Activated B cell treated with CpG ODN at 0.5 μM for 24 hours (primary cell): ENCODE measurements around the gene SPESP1. TPM values are rescaled to one million over a fixed set of nuclear protein-coding genes. Genes with fewer than 3 reads are reported as not detected.

Experiments
- ATAC-seq: fragments of 200-7000 bp; cut with Tn5 transposase; one replicate; pipeline ENCODE4 v1.10.0; 2021; ENCODE audit warnings: low read depth, mild to moderate bottlenecking, moderate library complexity
- CTCF ChIA-PET: fragments of 350-600 bp; sonication (Branson Sonifier 250); formaldehyde crosslinking; loops from one replicate; lab custom pipeline; 2021; ENCODE audit warnings: antibody characterized with exemption; lab: Charles Lee
- POLR2A ChIA-PET: fragments of 350-600 bp; sonication (Branson Sonifier 250); formaldehyde crosslinking; loops from one replicate; lab custom pipeline; 2021; ENCODE audit warnings: antibody characterized with exemption; lab: Charles Lee
- DNase-seq: peaks from one replicate; pipeline ENCODE4 v3.0.0; 2022
- H3K27ac Mint-ChIP-seq: one replicate; pipeline ENCODE4 v1.8.0; 2020; ENCODE audit warnings: mixed read lengths
- H3K27me3 Mint-ChIP-seq: one replicate; pipeline ENCODE4 v1.8.0; 2021; ENCODE audit warnings: mixed read lengths
- H3K36me3 Mint-ChIP-seq: one replicate; pipeline ENCODE4 v1.8.0; 2021; ENCODE audit warnings: low read depth, mixed read lengths
- H3K4me1 Mint-ChIP-seq: one replicate; pipeline ENCODE4 v1.8.0; 2021; ENCODE audit warnings: mixed read lengths
- H3K4me3 Mint-ChIP-seq: one replicate; pipeline ENCODE4 v1.8.0; 2020; ENCODE audit warnings: mild to moderate bottlenecking, mixed read lengths
- H3K9me3 Mint-ChIP-seq: one replicate; pipeline ENCODE4 v1.8.0; 2020; ENCODE audit warnings: mixed read lengths
- CTCF ChIP-seq: fragments of 200-600 bp; IDR thresholded peaks from one replicate; pipeline ENCODE4 v1.8.0; 2022; ENCODE audit warnings: antibody characterized with exemption, mild to moderate bottlenecking
- intact Hi-C: fragments of 100-400 bp; cut with micrococcal nuclease; formaldehyde crosslinking; loops from one replicate; pipeline ENCODE4 v1.15.1; 2024
- total RNA-seq: library from RNA; stranded (reverse); gene quantifications from 2 replicates; pipeline ENCODE4 v1.2.3, GENCODE V29; 2022

SPESP1 gene
- total RNA-seq, 1 donor from 2014 or later: 0.78 TPM

- Mint-ChIP-seq H3K9me3 (no peaks in the 10 kb centered on the region), H3K4me1 (no peaks in the 10 kb centered on the region), H3K27ac (no peak overlapping the region), H3K27me3 (peaks cover 13% of the 10 kb centered on the region), H3K4me3 (no peak overlapping the region), H3K36me3 (no peaks in the 10 kb centered on the region)
- CTCF ChIA-PET: no interaction called here
- POLR2A ChIA-PET: no interaction called here
- no peak for ATAC-seq
- DNase-seq: no peak
- no peak for TF ChIP-seq CTCF
- intact Hi-C loops: no loop called here
Measured at GRCh38 chr15:68990231-68990991, 60.1 kb downstream of the SPESP1 start.

DNA sequence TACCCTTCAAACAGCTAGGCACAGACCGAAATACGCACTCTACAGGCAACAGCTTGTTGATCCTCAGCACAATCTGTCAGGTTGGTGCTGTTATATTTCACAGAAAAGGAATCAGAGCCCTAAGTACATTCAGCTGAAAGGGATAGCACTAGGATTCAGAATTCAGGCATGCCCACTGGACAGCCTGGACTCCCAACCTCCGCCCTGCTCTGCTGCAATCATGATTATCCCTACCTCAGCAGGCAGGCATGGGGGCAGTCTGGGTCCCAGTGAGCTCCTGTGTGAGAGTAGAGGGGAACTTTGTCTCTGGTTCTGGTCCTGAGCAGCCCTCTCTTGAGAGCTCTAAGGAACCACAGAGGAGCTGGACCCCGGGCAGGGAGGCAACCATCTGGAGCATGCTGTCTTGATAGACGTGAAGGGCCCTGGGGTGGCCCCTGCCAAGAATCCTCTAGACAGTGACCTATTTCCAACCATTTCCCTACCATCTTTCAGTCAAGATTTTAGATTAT, 60.7 kb downstream of the SPESP1 start:
- Mint-ChIP-seq H3K4me3 (no peak overlapping the region), H3K4me1 (no peaks in the 10 kb centered on the region), H3K36me3 (no peaks in the 10 kb centered on the region), H3K27me3 (peaks cover 13% of the 10 kb centered on the region), H3K27ac (no peak overlapping the region), H3K9me3 (no peaks in the 10 kb centered on the region)
- no peak for TF ChIP-seq CTCF
- DNase-seq: no peak
- intact Hi-C loops: no loop called here
- ChIA-PET CTCF (no interaction called here), POLR2A (no interaction called here)
- no peak for ATAC-seq

- ChIA-PET POLR2A (no interaction called here), CTCF (no interaction called here)
- Mint-ChIP-seq H3K27me3 (peaks cover 13% of the 10 kb centered on the region), H3K9me3 (no peaks in the 10 kb centered on the region), H3K4me1 (no peaks in the 10 kb centered on the region), H3K27ac (no peak overlapping the region), H3K36me3 (no peaks in the 10 kb centered on the region), H3K4me3 (no peak overlapping the region)
- TF ChIP-seq CTCF: no peak
- DNase-seq (no peak), ATAC-seq (no peak)
- intact Hi-C loops: no loop called here
Measured at GRCh38 chr15:68991723-68992122, 61.4 kb downstream of the SPESP1 start.

DNA sequence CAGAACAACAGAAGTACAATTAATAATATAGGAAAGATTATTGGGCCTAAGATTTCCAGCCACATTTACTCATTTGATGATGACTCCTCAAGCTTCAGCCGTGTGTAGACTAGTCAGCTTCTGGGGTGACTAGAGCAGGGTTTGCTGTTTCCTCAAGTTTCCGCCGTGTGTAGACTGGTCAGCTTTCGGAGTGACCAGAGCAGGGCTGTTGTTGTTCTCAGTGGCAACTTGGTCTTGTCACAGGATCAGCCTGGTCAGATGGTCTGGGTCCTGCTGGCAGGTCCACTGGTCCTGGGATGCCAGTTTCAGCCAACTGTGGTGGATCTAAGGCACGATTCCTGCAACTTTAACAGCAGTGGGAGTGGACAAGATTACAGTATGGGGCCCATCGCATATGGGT, 62.4 kb downstream of the SPESP1 start:
- TF ChIP-seq CTCF: no peak
- Mint-ChIP-seq H3K4me3 (no peak overlapping the region), H3K27me3 (peaks cover 13% of the 10 kb centered on the region), H3K27ac (no peak overlapping the region), H3K36me3 (no peaks in the 10 kb centered on the region), H3K9me3 (no peaks in the 10 kb centered on the region), H3K4me1 (no peaks in the 10 kb centered on the region)
- CTCF ChIA-PET: no interaction called here
- POLR2A ChIA-PET: no interaction called here
- intact Hi-C loops: no loop called here
- no peak for DNase-seq
- ATAC-seq: no peak

DNA sequence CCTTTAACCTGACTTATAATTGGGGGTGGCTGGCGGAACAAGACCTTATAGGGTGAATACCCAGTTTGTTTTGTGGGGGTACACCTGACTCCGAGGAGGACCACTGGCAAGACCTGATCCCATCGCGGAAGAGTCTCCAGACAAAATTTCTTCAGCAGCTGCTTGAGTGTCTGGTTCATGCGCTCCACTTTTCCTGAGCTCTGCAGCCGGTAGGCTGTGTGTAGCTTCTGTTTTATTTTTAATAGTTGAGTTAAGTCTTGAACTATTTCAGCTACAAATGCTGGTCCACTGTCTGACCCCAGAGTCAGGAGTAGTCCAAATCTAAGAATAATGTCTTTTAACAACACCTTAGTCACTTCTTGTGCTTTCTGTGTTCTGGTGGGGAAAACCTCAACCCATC, 63.0 kb downstream of the SPESP1 start:
- ChIA-PET POLR2A (no interaction called here), CTCF (no interaction called here)
- DNase-seq: no peak
- H3K36me3 Mint-ChIP-seq: no peaks in the 10 kb centered on the region
- no peak overlapping the region for H3K4me3 Mint-ChIP-seq
- H3K9me3 Mint-ChIP-seq: no peaks in the 10 kb centered on the region
- no peaks in the 10 kb centered on the region for H3K4me1 Mint-ChIP-seq
- H3K27me3 Mint-ChIP-seq: peaks cover 11% of the 10 kb centered on the region
- no peak for TF ChIP-seq CTCF
- intact Hi-C loops: no loop called here
- H3K27ac Mint-ChIP-seq: no peak overlapping the region
- ATAC-seq: no peak
